ENCODE results near the gene SLC25A47.

SLC25A47 gene

DNA sequence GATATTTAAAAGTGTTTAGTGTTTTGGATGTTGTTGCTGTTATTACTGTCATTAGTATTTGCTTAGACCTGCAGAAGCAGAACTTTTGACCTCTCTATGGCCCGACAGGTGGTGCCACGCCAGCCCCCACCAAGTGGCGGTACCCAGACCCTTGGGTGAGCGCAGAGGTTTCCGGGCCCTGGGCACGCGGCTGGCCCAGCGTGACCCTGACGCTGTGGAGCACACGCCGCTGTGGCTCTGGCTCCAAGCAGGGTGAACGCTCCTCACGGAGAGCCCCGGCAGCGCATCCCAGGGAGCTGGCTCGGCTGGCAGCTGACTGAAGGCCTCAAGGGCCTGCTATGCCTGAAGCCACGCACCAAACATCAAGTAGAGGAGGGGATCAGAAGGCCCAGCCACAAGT lies 22.6 kb downstream of the SLC25A47 start:
- H3K4me3 ChIP-seq (ENCODE audit: low read depth, low read length), result no peak overlapping the region
- no peak for TF ChIP-seq CTCF (IDR thresholded peaks at IDR 0.05; ENCODE audit: borderline replicate concordance, insufficient read depth, low read depth, low read length)

GRCh38 chr14:100346306-100347091 lies 23.4 kb downstream of the SLC25A47 start:
- no peak for TF ChIP-seq CTCF (IDR thresholded peaks at IDR 0.05; ENCODE audit: borderline replicate concordance, insufficient read depth, low read depth, low read length)
- no peak overlapping the region for H3K4me3 ChIP-seq (ENCODE audit: low read depth, low read length)

GRCh38 chr14:100348253-100348729 lies 25.2 kb downstream of the SLC25A47 start:
- no peak overlapping the region for H3K4me3 ChIP-seq (ENCODE audit: low read depth, low read length)
- TF ChIP-seq CTCF (IDR thresholded peaks at IDR 0.05; ENCODE audit: borderline replicate concordance, insufficient read depth, low read depth, low read length), result no peak

DNA sequence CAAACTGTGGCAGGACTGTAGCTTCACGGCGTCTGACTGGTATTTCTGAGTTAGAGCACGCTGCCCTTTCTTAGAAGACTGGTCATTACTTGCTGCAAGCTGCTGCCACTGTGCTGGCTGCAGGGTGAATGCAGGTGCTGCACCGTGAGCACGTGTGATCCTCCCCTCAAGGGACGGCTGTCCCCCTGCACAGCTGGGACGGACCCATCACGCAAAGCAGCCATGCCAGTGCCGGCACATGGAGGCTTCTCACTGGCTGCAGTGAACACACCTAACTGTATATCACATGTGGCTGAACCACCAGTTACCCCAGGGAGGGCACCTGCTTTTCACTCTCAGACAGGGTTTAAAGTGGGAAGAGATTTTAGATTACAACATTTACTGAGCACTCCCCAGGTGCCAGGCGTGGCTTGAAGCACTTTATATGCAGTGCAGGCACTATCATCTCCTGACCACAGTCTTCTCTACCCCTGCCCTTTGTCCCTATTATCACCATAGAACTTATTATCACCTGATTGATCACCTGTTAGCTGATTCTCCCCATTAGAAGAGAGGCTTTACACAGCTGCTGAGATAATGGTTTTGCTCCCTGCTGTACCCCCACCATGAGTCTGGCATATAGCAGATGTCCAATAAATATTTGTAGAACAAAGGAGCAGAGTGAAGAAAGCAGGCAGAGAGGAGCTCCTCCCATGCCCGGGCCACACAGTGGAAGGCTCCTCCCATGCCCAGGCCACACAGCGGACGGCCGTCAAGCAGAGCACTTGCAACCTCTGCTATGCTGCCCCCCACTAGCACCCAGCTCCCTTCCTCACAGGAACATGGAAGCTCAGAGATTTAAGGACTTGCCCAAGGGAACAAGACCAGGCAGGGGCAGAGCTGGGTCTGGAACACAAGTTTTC lies 25.9 kb downstream of the SLC25A47 start:
- no peak for TF ChIP-seq CTCF (IDR thresholded peaks at IDR 0.05; ENCODE audit: borderline replicate concordance, insufficient read depth, low read depth, low read length)
- no peak overlapping the region for H3K4me3 ChIP-seq (ENCODE audit: low read depth, low read length)

GRCh38 chr14:100350276-100350926 lies 27.3 kb downstream of the SLC25A47 start:
- TF ChIP-seq CTCF (IDR thresholded peaks at IDR 0.05; ENCODE audit: borderline replicate concordance, insufficient read depth, low read depth, low read length), result no peak
- H3K4me3 ChIP-seq (ENCODE audit: low read depth, low read length), result no peak overlapping the region

DNA sequence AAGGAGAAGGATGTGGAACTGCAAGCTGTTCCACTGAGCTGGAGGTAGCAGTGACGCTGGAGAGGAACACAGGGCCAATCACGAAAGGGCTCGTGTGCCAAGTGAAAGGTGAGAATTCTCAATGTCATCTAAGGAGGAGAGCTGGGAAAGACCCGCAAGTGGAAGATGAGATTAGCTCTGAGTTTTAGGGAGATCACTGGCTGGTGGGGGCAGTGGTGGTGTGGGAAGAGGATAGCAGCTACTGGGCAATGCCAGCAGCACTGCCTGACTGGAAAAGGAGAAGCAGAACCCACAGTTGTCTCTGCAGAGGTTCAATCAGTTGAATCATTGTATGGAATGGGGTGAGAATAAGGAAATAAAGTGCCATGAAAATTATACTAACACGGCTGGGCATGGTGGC lies 27.8 kb downstream of the SLC25A47 start:
- no peak for TF ChIP-seq CTCF (IDR thresholded peaks at IDR 0.05; ENCODE audit: borderline replicate concordance, insufficient read depth, low read depth, low read length)
- H3K4me3 ChIP-seq (ENCODE audit: low read depth, low read length), result no peak overlapping the region
